Erythroblast (primary cell): ENCODE data around the gene NCLN.

Experiments used
- GATA1 ChIP-seq: IDR thresholded peaks from 2 replicates; pipeline ENCODE4 v1.6.1; 2011; ENCODE audit warnings: low read depth, mild to moderate bottlenecking, control low read depth, low read length, moderate library complexity
- POLR2A ChIP-seq: IDR thresholded peaks from 2 replicates; pipeline ENCODE4 v1.6.1; 2011; ENCODE audit warnings: mild to moderate bottlenecking, low read length

- TF ChIP-seq POLR2A: no peak
- TF ChIP-seq GATA1: no peak
Observed at GRCh38 chr19:3193256-3194105, 7.8 kb downstream of the NCLN start.
